ENCODE results near the gene PDLIM7.

PDLIM7 gene

DNA sequence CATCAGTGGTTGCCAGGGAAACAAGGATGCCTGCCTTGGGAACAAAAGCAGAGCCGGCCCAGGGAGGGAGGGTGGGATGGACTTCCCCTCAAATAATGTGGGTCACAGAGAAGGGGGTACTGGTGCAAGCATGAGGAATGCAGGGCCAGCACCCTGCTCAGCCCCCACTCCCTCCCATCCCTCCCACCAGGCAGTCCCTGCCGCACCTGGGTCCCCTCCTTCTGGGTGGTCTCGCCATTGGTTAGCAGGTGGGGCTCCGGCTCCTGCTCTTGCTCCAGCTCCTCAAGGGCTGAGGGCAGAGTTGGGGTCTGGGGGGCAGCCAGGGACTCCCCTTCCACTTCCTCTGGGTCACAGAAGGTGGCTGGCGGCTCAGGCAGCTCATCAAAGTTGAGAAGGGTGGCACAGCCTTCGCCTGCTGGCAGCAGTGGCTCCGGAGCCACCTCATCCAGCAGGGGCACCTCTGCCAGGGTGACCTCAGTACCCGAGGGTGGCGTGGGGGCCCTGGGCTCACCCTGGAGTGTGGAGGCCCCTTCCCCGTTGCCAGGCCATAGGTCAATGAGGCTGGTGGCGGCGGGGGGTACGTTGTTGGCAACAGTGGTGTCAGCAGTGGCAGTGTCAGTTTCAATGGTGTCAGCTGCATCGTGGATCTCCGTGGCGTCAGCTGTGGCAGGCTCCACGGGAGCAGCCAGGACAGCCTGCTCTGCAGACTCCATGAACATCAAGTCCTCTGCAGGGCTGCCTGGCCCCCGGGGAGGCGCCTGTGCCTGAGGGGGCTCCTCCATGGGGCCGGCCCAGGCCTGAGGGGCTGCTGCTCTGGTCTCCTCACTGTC, 39.3 kb downstream of the PDLIM7 start:
- TF ChIP-seq REST (IDR thresholded peaks at IDR 0.05; ENCODE audit: insufficient read depth in 1 of 2, low read depth in 2 of 2, low read length in 2 of 2): no peak
- TF ChIP-seq POLR2AphosphoS5 (IDR thresholded peaks at IDR 0.05; ENCODE audit: low read depth, low read length): no peak
- TF ChIP-seq FOXP2 (optimal IDR thresholded peaks at IDR 0.05; ENCODE audit: borderline replicate concordance, extremely low read depth, extremely low read length, insufficient read depth): no peak
- no peak for TF ChIP-seq TAF1 (IDR thresholded peaks at IDR 0.05; ENCODE audit: borderline replicate concordance, insufficient read depth, low read length)
- no peak for TF ChIP-seq SIN3A (IDR thresholded peaks at IDR 0.05; ENCODE audit: borderline replicate concordance, insufficient read depth, low read length)

DNA sequence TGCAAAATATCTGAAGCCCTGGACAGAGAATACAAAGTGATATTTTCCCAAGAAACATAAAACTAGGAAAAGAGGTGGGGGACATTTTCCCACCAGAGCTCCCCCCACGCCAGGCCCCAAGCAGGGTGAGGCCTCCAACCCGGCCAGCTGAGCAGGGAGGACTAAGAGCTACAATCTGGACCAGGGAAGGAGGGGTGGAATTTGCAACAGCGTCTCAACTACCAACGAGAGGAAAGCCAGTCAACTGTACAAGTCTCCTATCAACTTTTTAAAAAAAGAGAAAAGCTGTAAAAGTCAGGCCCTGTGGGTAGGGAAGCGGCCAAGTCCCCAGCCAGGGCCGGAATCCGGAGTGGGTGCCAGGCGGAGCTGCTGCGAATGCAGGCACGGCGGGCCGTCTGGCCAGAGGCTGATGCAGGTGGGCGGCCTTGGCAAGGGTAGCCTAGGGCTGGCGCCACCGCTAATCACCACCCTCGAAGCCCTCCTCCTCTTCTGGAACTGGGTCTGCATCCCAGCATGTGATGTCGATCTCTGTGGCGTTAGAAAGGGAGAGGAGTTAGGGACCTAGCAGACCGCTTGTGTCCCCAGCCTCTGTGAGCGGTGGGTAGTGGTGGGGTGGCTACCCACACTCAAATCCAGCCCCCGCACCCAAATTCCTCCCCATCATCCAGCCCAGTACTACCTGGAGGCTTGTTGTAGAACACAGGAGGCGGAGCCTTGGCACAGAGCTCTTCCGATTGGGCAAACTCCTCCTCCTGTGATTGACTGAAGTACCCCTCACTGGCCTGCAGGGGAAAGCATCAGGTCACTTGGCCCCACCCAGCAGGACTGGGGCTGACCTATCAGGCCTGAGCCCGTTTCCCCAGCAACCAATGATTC, 40.2 kb downstream of the PDLIM7 start:
- TF ChIP-seq TAF1 (IDR thresholded peaks at IDR 0.05; ENCODE audit: borderline replicate concordance, insufficient read depth, low read length): no peak
- no peak for TF ChIP-seq REST (IDR thresholded peaks at IDR 0.05; ENCODE audit: insufficient read depth in 1 of 2, low read depth in 2 of 2, low read length in 2 of 2)
- TF ChIP-seq FOXP2 (optimal IDR thresholded peaks at IDR 0.05; ENCODE audit: borderline replicate concordance, extremely low read depth, extremely low read length, insufficient read depth): no peak
- no peak; the same call in 1 of the 2 replicates for TF ChIP-seq POLR2AphosphoS5 (IDR thresholded peaks at IDR 0.05; ENCODE audit: low read depth, low read length)
- no peak for TF ChIP-seq SIN3A (IDR thresholded peaks at IDR 0.05; ENCODE audit: borderline replicate concordance, insufficient read depth, low read length)

DNA sequence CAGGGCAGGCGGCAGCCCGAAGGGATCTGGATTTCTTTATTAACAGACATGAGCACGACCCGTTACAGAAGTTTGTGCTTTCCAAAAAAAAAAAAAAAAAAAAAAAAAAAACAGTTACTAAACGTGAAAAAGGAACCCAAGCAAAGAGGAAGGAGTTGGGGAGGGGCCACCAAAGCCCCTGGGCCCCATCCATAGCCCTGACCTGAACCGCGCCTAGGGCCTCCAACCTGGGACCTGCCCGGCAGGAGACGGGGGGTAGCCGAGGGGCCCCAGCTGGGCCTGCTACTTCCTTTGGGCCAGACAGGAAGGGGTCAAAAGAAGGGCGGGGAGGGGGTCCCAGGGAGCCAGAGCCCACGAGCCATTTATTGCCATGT, 40.8 kb downstream of the PDLIM7 start:
- TF ChIP-seq SIN3A (IDR thresholded peaks at IDR 0.05; ENCODE audit: borderline replicate concordance, insufficient read depth, low read length) (no peak), FOXP2 (optimal IDR thresholded peaks at IDR 0.05; ENCODE audit: borderline replicate concordance, extremely low read depth, extremely low read length, insufficient read depth) (no peak), TAF1 (IDR thresholded peaks at IDR 0.05; ENCODE audit: borderline replicate concordance, insufficient read depth, low read length) (no peak), POLR2AphosphoS5 (IDR thresholded peaks at IDR 0.05; ENCODE audit: low read depth, low read length) (no peak), REST (IDR thresholded peaks at IDR 0.05; ENCODE audit: insufficient read depth in 1 of 2, low read depth in 2 of 2, low read length in 2 of 2) (no peak)

DNA sequence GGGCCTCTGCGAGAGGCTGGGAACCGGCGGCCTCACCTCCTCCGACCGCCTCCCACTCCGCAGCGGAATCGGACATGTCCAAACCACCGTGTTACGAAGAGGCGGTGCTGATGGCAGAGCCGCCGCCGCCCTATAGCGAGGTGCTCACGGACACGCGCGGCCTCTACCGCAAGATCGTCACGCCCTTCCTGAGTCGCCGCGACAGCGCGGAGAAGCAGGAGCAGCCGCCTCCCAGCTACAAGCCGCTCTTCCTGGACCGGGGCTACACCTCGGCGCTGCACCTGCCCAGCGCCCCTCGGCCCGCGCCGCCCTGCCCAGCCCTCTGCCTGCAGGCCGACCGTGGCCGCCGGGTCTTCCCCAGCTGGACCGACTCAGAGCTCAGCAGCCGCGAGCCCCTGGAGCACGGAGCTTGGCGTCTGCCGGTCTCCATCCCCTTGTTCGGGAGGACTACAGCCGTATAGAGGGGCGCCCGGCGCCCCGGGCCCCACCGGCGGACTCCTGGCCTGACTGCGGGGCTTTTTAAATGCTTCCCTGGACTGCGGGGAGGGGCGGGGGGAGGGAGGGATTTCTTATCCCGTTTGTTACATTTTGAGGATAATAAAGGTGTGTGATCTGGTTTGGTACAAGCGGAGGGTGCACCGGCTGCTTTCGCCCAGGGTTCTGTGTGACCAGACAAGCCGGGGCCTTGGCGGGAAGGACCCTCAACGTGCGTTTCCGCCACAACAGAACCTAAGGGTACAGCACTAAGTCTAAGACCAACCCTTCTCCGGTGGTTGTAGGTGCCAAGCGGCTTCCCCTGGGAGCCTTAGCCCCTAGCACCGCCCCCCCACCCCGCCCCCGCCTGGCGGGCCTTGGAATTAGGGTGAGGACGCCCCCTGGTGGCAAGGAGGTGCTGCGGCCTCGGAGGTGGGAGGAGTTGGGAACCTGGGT, 41.5 kb downstream of the PDLIM7 start:
- 0 out of 2 replicates have a peak, but pooled peaks have one; percentile 58 for TF ChIP-seq SIN3A (IDR thresholded peaks at IDR 0.05; ENCODE audit: borderline replicate concordance, insufficient read depth, low read length)
- peak; percentile 31; the same call in 1 of the 2 replicates for TF ChIP-seq POLR2AphosphoS5 (IDR thresholded peaks at IDR 0.05; ENCODE audit: low read depth, low read length)
- TF ChIP-seq TAF1 (IDR thresholded peaks at IDR 0.05; ENCODE audit: borderline replicate concordance, insufficient read depth, low read length): no peak

All from PFSK-1 (cell line).